NCI-H748 (cell line): ENCODE data around the gene IL17B.

ENCODE experiments used
- DNase-seq: peaks from one replicate; lab custom pipeline; 2025; ENCODE audit not compliant: unreplicated experiment; lab: John Stamatoyannopoulos, UW

IL17B gene

DNA sequence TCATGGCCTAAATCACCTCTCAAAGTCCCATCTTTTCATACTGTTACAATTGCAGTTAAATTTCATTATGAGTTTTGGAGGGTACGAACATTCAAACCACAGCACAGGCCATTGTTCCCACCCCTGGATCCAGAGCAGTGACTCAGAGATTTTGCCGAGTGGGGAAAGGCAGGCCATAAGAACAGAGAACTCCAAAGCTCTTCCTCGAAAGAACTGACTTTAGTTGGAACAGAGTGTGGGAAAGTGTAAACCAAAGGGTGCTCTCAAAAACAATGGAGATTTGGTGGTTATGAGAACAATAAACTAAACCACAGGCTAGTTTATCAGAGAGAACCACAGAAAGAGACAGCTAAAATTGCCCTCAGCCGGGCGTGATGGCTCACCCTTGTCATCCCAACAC, 53.2 kb downstream of the IL17B start:
- no peak for DNase-seq

DNA sequence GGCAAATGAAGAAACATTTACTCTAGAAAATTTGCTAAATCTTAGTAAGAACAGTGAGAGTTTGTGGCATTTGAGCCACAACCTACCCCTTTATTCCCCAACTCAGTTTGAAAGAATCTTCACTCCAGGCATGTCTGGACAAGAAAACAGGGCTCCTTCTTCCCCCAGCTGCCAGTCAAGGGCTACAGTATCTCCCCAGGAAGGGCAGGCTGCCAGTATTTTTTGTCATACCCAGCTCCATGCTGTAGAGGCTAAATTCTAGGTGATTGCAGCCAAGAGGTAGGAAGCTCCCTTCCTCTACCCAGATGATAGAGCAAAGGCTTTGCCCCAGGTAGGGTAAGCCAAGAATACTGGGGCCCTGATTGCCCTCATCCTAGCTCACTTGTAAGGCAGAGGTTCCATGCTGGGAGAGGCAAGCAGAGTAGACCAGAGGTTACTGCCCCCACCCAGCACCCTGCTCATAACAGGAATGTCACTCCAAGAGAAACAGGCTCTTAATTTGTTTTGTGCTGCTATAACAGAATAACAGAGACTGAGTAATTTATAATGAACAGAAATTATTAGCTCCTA, 53.8 kb downstream of the IL17B start:
- no peak for DNase-seq

DNA sequence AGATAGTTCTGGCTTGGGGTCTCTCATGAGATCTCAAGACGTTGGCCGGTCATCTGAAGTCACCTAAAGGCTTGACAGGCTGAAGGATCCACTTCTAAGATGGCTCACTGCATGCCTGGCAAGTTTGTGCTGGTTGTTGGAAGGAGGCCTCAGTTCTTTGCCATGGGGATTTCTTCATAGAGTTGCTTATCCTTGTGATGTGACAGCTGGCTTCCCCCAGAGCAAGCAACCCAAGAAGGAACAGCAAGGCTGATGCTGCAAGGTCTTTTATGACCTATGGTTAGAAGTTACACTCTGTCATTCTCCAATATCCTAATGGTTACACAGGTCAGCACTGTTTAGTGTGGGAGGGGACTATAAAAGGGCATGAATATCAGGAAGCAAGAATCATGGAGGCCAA, 54.5 kb downstream of the IL17B start:
- DNase-seq: no peak
